Measurements from ENCODE around the gene KRT72.

Gene KRT72

GRCh38 chr12:52645982-52646381 is 44.7 kb upstream of the KRT72 start:
- Histone ChIP-seq H3F3A (ENCODE audit: insufficient read depth, low read length) (no peaks in the 10 kb centered on the region), H3K36me3 (replicated peaks; ENCODE audit: insufficient read depth, low read length) (no peaks in the 10 kb centered on the region), H3K9me3 (replicated peaks; ENCODE audit: insufficient read depth, low read length) (no peaks in the 10 kb centered on the region), H3K4me3 (ENCODE audit: low read length) (no peak overlapping the region), H3K4me2 (ENCODE audit: low read depth, low read length) (no peak overlapping the region), H3K4me1 (ENCODE audit: low read length) (no peaks in the 10 kb centered on the region), H2AFZ (ENCODE audit: low read length) (no peak overlapping the region), H4K20me1 (ENCODE audit: insufficient read depth, low read length) (no peaks in the 10 kb centered on the region), H3K27me3 (replicated peaks; ENCODE audit: insufficient read depth, low read length) (peaks cover 36% of the 10 kb centered on the region), H3K27ac (ENCODE audit: low read length) (no peak overlapping the region), H3K9me2 (replicated peaks; ENCODE audit: insufficient read depth, low read length) (no peaks in the 10 kb centered on the region), H3K79me2 (ENCODE audit: low read length) (no peaks in the 10 kb centered on the region), H3K9ac (ENCODE audit: low read length) (no peak overlapping the region)
- no peak for DNase-seq
- TF ChIP-seq EZH2phosphoT487 (IDR thresholded peaks at IDR 0.05; ENCODE audit: low read length) (no peak), EZH2 (optimal IDR thresholded peaks at IDR 0.05; ENCODE audit: low read depth, low read length) (no peak), CTCF (IDR thresholded peaks at IDR 0.05; ENCODE audit: low read length) (no peak)

- Histone ChIP-seq H3K27ac (ENCODE audit: low read length) (no peak overlapping the region), H3K4me1 (ENCODE audit: low read length) (no peaks in the 10 kb centered on the region), H3K4me2 (ENCODE audit: low read depth, low read length) (no peak overlapping the region), H3K4me3 (ENCODE audit: low read length) (no peak overlapping the region), H3K9me3 (replicated peaks; ENCODE audit: insufficient read depth, low read length) (no peaks in the 10 kb centered on the region), H3K9me2 (replicated peaks; ENCODE audit: insufficient read depth, low read length) (no peaks in the 10 kb centered on the region), H2AFZ (ENCODE audit: low read length) (no peak overlapping the region), H3K9ac (ENCODE audit: low read length) (no peak overlapping the region), H3K36me3 (replicated peaks; ENCODE audit: insufficient read depth, low read length) (no peaks in the 10 kb centered on the region), H4K20me1 (ENCODE audit: insufficient read depth, low read length) (no peaks in the 10 kb centered on the region), H3K27me3 (replicated peaks; ENCODE audit: insufficient read depth, low read length) (peaks cover 39% of the 10 kb centered on the region), H3K79me2 (ENCODE audit: low read length) (no peaks in the 10 kb centered on the region), H3F3A (ENCODE audit: insufficient read depth, low read length) (no peaks in the 10 kb centered on the region)
- DNase-seq = no peak
- no peak for TF ChIP-seq EZH2 (optimal IDR thresholded peaks at IDR 0.05; ENCODE audit: low read depth, low read length)
- no peak for TF ChIP-seq EZH2phosphoT487 (IDR thresholded peaks at IDR 0.05; ENCODE audit: low read length)
- TF ChIP-seq CTCF (IDR thresholded peaks at IDR 0.05; ENCODE audit: low read length) = no peak
These were observed 44.0 kb upstream of the KRT72 start for GRCh38 chr12:52645120-52645761.

- H3K36me3 ChIP-seq (replicated peaks; ENCODE audit: insufficient read depth, low read length) = no peaks in the 10 kb centered on the region
- no peaks in the 10 kb centered on the region for H3F3A ChIP-seq (ENCODE audit: insufficient read depth, low read length)
- H4K20me1 ChIP-seq (ENCODE audit: insufficient read depth, low read length) = no peaks in the 10 kb centered on the region
- no peaks in the 10 kb centered on the region for H3K79me2 ChIP-seq (ENCODE audit: low read length)
- no peak overlapping the region for H3K4me2 ChIP-seq (ENCODE audit: low read depth, low read length)
- TF ChIP-seq CTCF (IDR thresholded peaks at IDR 0.05; ENCODE audit: low read length) (no peak), EZH2 (optimal IDR thresholded peaks at IDR 0.05; ENCODE audit: low read depth, low read length) (no peak), EZH2phosphoT487 (IDR thresholded peaks at IDR 0.05; ENCODE audit: low read length) (no peak)
- no peaks in the 10 kb centered on the region for H3K4me1 ChIP-seq (ENCODE audit: low read length)
- H3K4me3 ChIP-seq (ENCODE audit: low read length) = no peak overlapping the region
- no peak overlapping the region for H3K9ac ChIP-seq (ENCODE audit: low read length)
- DNase-seq = no peak
- H3K27ac ChIP-seq (ENCODE audit: low read length) = no peak overlapping the region
- peaks cover 48% of the 10 kb centered on the region for H3K27me3 ChIP-seq (replicated peaks; ENCODE audit: insufficient read depth, low read length)
- no peak overlapping the region for H2AFZ ChIP-seq (ENCODE audit: low read length)
- H3K9me2 ChIP-seq (replicated peaks; ENCODE audit: insufficient read depth, low read length) = no peaks in the 10 kb centered on the region
- H3K9me3 ChIP-seq (replicated peaks; ENCODE audit: insufficient read depth, low read length) = no peaks in the 10 kb centered on the region
These were observed 42.8 kb upstream of the KRT72 start for GRCh38 chr12:52644078-52644415.

Measured in MM.1S (cell line).